Psoas muscle (tissue), 8 donors: ENCODE measurements around the gene STK39. TPM values are rescaled to one million over a fixed set of nuclear protein-coding genes. Genes with fewer than 3 reads are reported as not detected.
A peak's percentile ranks its signal among the peaks of the same experiment; 100 is the strongest.

ENCODE experiments used
- ATAC-seq, 4 donors: fragments of 200-7000 bp; cut with Tn5 transposase; one replicate each; pipeline ENCODE4 v1.9.1; 2020; ENCODE audit warnings: moderate library complexity in 3 of 4, mild to moderate bottlenecking in 2 of 4
- DNase-seq, 2 donors: peaks; one replicate each; pipeline ENCODE4 v3.0.0-alpha.2; 2020
- H3K27ac ChIP-seq: fragments of 200-600 bp; one replicate; pipeline ENCODE4 v1.8.0; 2022
- H3K27me3 ChIP-seq, 3 donors: fragments of 200-600 bp in 1 of 3; one replicate each; pipeline versions ENCODE4 v1.6.1 to v1.8.0; 2013 to 2022; ENCODE audit warnings: low read length in 2 of 3, mild to moderate bottlenecking in 2 of 3, moderate library complexity in 1 of 3; ENCODE audit not compliant: insufficient read depth in 3 of 3
- H3K36me3 ChIP-seq, 2 donors: fragments of 200-600 bp in 1 of 2; one replicate each; pipeline versions ENCODE4 v1.6.1 to v1.8.0; 2013 to 2022; ENCODE audit warnings: low read depth in 1 of 2, mild to moderate bottlenecking in 1 of 2, moderate library complexity in 1 of 2; ENCODE audit not compliant: insufficient read depth in 1 of 2
- H3K4me1 ChIP-seq: fragments of 200-600 bp; one replicate; pipeline ENCODE4 v1.8.0; 2022
- H3K4me3 ChIP-seq: fragments of 200-600 bp; one replicate; pipeline ENCODE4 v1.8.0; 2022; ENCODE audit warnings: mild to moderate bottlenecking
- H3K9me3 ChIP-seq: fragments of 200-600 bp; one replicate; pipeline ENCODE4 v1.8.0; 2022
- WGBS, 3 donors: extraction: QIAGEN DNeasy Blood & Tissue Kit; methylation state at CpG; one replicate each; pipeline versions ENCODE4 v1.1.6 to v1.1.7; 2013; 5-methylcytosine and 5-hydroxymethylcytosine counted together
- intact Hi-C, 2 donors: fragments of 100-400 bp; cut with DNase I; formaldehyde crosslinking; loops; one replicate each; pipeline versions ENCODE4 v1.11.0 to v1.14.2; 2022
- polyA plus RNA-seq, 3 donors: library from polyadenylated mRNA; stranded (reverse); fragments of 200-250 nt; gene quantifications; one replicate each; pipeline ENCODE4 v1.2.3, GENCODE V29; 2013
- total RNA-seq, 4 donors: library from RNA; stranded (reverse); fragmentation: NEBNext Ultra II Directional in 2 of 4; extraction: Animal tissue kit (Norgen Biotek cat#: 25700) in 2 of 4; gene quantifications; one replicate each; pipeline versions ENCODE4 v1.2.1 to v1.2.4, GENCODE V29; 2021 to 2023
- TF ChIP-seq, protein P1 (sequence below): fragments of 200-600 bp; IDR thresholded peaks from one replicate; pipeline ENCODE4 v1.8.0; 2022; ENCODE audit warnings: antibody characterized with exemption
- donor health status: healthy with polysubstance abuse.
- donor health status: DM: no; HTN: no; CAD: no; lungs with moderate emphysema.
- donor health status: Bipolar disorder and iron deficiency.
- donor health status: healthy.
- donor health status: DM: yes; HTN: yes; CAD: no.
- donor health status: DM: no; HTN: no; CAD: no.
- donor health status: DM: no; HTN: no; CAD: no.
- donor health status: DM: yes; HTN: yes; CAD: no.

STK39 gene
- total and polyA plus RNA-seq, 7 donors = 2.3 to 10.0 (median 4.9) TPM

DNA sequence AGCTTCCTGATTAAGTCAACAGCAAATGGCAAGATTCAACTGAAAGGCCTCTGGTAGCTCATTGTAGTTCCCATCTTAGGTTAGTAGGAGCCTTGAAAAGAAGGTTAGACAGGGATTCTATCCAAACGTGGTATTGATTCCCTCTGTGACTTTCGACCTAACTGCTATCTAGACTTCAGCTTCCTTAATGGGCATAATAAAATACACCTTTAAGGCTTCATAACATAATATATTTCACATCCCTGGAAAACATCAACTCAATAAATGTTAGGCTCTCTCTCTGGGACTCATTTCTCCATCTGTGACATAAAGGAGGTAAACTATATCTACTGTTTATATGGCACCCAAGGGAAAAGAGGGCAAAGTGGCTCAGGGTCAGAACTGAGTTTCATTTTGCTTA, 60.9 kb downstream of the STK39 start:
- 75 to 85% (median 80%) methylated on average over 2 of the region's 2 CpGs for WGBS, 3 donors
- Histone ChIP-seq H3K9me3 (no peaks in the 10 kb centered on the region), H3K27ac (no peak overlapping the region), H3K4me1 (no peaks in the 10 kb centered on the region), H3K4me3 (no peak overlapping the region), H3K36me3 (no peaks in the 10 kb centered on the region), H3K27me3 (no peaks in the 10 kb centered on the region)
- TF ChIP-seq, protein P1, sequence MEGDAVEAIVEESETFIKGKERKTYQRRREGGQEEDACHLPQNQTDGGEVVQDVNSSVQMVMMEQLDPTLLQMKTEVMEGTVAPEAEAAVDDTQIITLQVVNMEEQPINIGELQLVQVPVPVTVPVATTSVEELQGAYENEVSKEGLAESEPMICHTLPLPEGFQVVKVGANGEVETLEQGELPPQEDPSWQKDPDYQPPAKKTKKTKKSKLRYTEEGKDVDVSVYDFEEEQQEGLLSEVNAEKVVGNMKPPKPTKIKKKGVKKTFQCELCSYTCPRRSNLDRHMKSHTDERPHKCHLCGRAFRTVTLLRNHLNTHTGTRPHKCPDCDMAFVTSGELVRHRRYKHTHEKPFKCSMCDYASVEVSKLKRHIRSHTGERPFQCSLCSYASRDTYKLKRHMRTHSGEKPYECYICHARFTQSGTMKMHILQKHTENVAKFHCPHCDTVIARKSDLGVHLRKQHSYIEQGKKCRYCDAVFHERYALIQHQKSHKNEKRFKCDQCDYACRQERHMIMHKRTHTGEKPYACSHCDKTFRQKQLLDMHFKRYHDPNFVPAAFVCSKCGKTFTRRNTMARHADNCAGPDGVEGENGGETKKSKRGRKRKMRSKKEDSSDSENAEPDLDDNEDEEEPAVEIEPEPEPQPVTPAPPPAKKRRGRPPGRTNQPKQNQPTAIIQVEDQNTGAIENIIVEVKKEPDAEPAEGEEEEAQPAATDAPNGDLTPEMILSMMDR = no peak
- ATAC-seq (no peak), DNase-seq (no peak)
- intact Hi-C loops = no loop called here

DNA sequence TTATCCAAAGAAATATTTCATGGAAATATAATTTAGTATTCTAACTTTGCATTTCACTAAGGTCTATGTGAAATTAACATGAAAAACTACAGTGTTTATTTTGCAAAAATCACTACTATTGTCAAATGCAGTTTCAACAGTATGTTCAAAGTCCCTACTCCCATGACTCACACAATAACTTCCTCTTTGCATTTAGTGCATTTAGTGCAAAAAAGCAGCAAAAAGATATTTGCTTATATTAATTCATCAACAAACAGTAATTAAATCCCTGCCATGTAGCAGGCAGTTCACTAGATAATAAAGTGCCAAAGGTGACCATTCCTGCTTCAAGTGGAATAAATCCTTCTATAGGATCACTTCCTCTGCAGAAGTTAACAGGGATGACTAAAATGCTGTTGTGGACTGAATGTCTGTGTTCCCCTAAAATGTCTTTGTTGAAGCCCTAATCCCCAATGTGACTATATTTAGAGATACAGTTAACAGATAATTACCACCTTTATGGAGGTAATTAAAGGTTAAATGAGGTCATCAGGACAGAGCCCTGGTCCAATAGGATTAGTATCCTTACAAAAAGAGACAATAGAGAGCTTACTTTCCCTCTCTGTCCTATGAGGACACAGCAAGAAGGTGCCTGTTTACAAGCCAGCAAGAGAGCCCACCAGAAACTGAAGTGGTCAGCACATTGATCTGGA, 61.7 kb downstream of the STK39 start:
- Histone ChIP-seq H3K36me3 (no peaks in the 10 kb centered on the region), H3K9me3 (no peaks in the 10 kb centered on the region), H3K4me3 (no peak overlapping the region), H3K27me3 (no peaks in the 10 kb centered on the region), H3K4me1 (no peaks in the 10 kb centered on the region), H3K27ac (no peak overlapping the region)
- DNase-seq = no peak
- ATAC-seq = no peak
- intact Hi-C loops = no loop called here
- TF ChIP-seq, protein P1 = no peak

DNA sequence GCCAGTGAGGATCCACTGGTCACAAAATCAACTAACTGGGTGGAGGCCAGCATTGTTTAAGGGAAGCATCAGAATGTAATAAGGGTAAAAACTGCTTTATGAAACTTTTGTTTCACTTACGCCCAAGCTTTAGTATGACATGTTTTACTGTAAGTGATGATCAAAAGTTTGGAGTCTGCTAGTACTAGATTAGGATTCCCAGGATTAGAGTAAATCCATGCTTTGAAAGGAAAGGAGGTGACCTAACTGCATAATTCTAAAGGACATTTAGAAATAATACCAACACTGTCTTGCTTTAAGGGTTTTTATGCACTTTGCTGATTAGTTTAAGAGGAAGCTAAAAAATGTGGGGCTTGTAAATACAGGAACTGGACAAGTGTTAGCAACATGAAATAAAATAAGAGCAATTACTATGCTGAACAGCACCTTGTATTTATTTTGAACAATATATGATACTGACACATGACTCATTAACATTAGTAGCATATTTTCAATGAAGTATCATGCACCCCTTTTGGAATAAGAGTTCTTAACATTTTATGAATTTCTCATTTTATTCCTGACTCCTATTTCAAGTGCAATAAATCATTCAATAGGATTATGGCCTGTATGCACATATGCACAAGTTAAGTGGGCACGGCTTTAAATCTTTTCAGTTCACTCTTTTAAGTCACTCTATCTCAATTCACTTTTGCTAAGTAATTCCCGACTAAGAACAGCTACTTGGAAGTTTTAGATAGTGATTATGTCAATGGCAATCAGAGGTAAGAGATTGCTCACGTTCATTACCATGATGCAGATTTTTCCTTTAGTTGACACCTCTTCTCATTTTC, 62.5 kb downstream of the STK39 start:
- no peak for DNase-seq
- no peak overlapping the region for H3K4me3 ChIP-seq
- H3K27me3 ChIP-seq = no peaks in the 10 kb centered on the region
- H3K36me3 ChIP-seq = no peaks in the 10 kb centered on the region
- ATAC-seq = no peak
- intact Hi-C loops = no loop called here
- H3K27ac ChIP-seq = no peak overlapping the region
- TF ChIP-seq, protein P1 = no peak
- WGBS, 3 donors = 81 to 86% (median 84%) methylated on average over 4 of the region's 4 CpGs
- H3K9me3 ChIP-seq = no peaks in the 10 kb centered on the region
- no peaks in the 10 kb centered on the region for H3K4me1 ChIP-seq

DNA sequence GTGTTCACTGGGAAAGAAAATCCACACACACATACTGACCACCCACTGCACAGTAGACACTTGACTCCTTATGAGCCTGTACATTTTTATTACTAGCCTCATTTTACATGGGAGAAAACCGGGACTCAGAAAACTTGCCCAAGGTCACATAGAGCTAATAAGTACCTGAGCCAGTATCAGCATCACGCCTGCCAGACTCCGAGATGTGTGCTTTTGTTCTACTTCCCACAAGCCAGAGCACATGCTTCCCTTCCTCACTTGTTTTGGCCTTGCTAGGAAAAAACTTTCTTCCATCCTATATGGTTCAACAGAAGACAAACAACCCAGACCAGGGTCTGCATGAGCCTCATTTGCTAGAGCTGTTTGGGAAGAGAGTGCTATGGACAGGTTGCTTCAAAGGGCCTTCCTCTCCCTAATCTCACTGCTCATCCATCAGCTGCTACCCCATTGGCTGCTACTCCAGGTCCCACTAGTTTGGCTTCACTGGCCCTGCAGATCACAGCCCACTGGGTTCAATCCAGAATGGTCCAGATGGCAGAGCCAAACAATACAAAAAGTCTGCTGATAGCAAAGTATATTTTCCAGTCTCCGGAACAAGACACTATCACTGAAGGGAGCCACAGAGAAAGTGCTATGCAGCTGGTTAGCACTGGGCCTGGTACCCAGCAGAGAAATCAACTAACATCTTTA, 63.9 kb downstream of the STK39 start:
- DNase-seq (no peak), ATAC-seq (peak in 1 of 4 donors; percentile 9)
- no peaks in the 10 kb centered on the region for H3K9me3 ChIP-seq
- no peak overlapping the region for H3K4me3 ChIP-seq
- intact Hi-C loops = no loop called here
- 82 to 88% (median 88%) methylated on average over 4 of the region's 4 CpGs for WGBS, 3 donors
- no peaks in the 10 kb centered on the region for H3K27me3 ChIP-seq
- TF ChIP-seq, protein P1 = no peak
- no peaks in the 10 kb centered on the region for H3K4me1 ChIP-seq
- no peak overlapping the region for H3K27ac ChIP-seq
- no peaks in the 10 kb centered on the region for H3K36me3 ChIP-seq
